GM12874 (cell line): ENCODE results near the gene PARP9.

Source experiments
- TF ChIP-seq, protein P1 (sequence below): IDR thresholded peaks from 2 replicates; pipeline ENCODE4 v1.5.1; 2011; ENCODE audit warnings: low read depth, mild to moderate bottlenecking, control low read depth, low read length, moderate library complexity; ENCODE audit not compliant: insufficient read depth

The PARP9 gene

DNA sequence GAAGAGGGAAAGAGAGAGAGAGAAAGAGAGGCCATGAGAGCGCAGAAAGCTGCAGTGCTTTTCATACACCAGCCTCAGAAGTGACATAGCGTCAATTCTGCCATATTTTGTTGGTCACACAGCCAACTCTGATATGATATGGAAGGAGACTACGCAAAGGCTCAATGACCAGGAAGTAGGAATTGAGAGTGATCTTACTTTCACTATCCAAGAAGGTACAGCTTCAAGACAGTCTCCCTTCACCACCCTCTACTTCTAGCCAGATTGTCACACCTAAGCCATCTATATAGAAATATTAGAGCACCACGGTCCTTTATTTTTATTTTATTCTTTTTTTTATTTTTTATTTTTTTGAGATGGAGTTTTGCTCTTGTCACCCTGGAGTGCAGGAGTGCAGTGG is 34.5 kb upstream of the PARP9 start:
- TF ChIP-seq, protein P1, sequence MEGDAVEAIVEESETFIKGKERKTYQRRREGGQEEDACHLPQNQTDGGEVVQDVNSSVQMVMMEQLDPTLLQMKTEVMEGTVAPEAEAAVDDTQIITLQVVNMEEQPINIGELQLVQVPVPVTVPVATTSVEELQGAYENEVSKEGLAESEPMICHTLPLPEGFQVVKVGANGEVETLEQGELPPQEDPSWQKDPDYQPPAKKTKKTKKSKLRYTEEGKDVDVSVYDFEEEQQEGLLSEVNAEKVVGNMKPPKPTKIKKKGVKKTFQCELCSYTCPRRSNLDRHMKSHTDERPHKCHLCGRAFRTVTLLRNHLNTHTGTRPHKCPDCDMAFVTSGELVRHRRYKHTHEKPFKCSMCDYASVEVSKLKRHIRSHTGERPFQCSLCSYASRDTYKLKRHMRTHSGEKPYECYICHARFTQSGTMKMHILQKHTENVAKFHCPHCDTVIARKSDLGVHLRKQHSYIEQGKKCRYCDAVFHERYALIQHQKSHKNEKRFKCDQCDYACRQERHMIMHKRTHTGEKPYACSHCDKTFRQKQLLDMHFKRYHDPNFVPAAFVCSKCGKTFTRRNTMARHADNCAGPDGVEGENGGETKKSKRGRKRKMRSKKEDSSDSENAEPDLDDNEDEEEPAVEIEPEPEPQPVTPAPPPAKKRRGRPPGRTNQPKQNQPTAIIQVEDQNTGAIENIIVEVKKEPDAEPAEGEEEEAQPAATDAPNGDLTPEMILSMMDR, result no peak

DNA sequence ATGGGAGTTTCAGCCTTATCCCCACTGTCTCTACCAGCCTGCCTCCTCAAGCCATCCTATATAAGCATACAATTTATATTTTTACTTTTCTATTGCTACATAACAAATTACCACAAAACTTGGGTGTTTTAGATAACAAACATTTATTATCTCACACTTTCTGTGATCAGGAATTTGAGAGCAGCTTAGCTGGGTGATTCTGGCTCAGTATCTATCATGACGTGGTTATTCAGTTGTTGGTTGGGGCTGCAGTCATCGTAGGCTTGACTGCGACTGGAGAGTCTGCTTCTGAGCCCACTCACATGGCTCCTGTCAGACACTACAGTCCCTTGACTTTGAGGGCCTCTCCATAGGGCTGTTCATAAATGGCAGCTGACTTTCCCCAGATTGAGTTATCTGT is 34.1 kb upstream of the PARP9 start:
- TF ChIP-seq, protein P1, result no peak

DNA sequence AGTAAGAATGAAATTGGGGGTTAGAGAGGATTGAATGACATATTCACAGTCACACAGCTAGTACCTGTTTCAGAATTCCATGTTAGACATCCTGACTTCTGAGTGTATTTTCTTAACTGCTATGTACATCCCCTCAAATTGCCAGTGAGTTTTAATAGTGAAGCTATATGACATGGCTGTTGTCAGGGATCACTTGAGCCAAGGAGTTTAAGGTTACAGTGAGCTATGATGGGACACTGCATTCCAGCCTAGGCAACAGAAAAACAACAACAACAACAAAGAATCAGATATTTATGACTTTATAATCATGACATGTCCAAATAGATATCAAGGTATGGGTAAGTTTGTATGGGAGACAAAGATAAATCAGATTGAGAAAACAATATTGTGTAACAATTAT is 29.9 kb upstream of the PARP9 start:
- TF ChIP-seq, protein P1, result no peak

DNA sequence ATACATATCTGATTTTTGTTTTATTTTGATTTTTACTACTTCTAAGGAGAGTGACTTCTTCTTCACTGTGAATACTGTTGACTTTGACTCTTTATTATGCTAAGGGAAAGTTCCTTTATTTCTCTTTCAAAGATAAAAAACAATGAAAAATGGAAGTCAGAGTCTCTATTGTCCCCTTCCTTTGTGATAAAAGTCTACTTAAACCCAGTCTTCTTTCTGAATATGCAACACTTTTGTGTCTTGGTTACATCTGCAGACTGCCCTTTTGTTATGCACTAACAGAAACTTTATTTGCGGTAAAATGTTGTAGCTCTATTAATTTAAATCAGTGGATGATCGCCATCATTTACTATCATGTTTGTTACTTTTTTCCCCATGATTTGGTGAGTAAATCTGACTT is 26.5 kb upstream of the PARP9 start:
- TF ChIP-seq, protein P1, result no peak

DNA sequence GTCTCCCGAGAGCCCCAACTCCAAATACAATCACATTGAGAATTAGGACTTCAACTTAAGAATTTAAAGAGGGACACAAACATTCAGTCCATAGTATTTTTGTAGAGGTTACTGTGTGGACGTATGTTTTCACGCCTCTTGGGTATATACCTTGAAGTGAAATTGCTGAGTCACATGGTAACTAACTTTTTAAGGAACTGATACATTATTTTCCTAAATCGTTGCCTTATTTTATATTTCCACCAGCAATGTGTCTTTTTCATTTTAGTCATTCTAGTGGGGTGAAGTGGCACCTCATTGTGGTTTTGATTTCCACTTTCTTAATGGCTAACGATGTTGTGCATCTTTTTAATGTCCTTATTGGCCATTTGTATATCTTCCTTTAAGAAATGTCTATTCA is 25.2 kb upstream of the PARP9 start:
- TF ChIP-seq, protein P1, result no peak

DNA sequence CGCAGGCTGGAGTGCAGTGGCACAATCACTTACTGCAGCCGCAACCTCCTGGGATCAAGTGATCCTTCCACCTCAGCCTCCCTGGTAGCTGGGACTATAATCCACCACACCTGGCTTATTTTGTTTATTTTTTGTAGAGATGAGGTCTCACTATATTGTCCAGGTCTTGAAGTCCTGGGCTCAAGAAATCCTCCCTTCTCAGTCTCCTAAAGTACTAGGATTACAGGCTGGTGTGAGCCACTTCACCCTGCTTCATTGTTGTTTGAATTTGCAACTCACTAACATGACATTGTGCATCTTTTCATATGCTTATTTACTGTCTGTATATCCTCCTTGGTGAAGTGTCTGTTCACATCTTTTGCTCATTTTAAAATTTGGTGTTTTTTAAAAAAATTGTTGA is 23.5 kb upstream of the PARP9 start:
- TF ChIP-seq, protein P1, result no peak

DNA sequence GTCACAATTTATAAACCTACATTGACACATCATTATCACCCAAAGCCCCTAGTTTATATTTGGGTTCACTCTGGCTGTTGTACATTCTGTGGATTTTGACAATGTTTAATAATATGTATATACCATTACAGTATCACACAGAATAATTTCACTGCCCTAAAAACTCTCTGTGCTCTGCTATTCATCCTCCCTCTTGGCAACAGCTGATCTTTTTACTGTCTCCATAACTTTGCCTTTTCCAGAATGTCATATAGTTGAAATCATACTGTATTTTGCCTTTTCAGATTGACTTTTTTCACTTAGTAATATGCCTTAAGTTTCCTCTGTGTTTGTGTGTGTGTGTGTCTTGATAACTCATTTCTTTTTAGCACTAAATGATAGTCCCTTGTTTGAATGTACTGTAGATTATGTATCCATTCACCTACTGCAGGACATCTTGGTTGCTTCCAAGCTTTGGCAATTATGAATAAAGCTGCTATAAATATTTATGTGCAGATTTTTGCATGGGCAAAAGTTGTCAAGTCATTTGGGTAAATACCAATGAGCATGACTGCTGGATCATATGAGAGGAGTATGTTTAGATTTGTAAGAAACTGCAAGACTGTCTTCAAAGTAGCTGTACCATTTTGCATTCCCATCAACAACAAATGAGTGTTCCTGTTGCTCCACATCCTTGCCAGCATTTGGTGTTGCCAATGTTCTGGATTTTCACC is 22.8 kb upstream of the PARP9 start:
- TF ChIP-seq, protein P1, result no peak
